Stomach (tissue), 9 donors: ENCODE results near the gene CSNK2A3. TPM values are rescaled to one million over a fixed set of nuclear protein-coding genes. Genes with fewer than 3 reads are reported as not detected.

Source experiments
- DNase-seq, 2 donors: peaks; one replicate each; pipeline versions ENCODE4 v3.0.0 to v3.0.0-alpha.2; 2013 to 2019
- H3K27ac ChIP-seq, 5 donors: fragments of 200-600 bp in 4 of 5; sonication (generic) in 4 of 5; one replicate each; pipeline ENCODE4 v1.5.1; 2013 to 2019; ENCODE audit warnings: mild to moderate bottlenecking in 1 of 5, moderate library complexity in 1 of 5
- H3K27me3 ChIP-seq, 3 donors: fragments of 200-600 bp; sonication (generic); one replicate each; pipeline ENCODE4 v1.5.1; 2017 to 2019; ENCODE audit warnings: mixed run types in 1 of 3
- H3K36me3 ChIP-seq, 4 donors: fragments of 200-600 bp; sonication (generic); 1 replicate in 3 of 4; 2 replicates in 1 of 4; pipeline ENCODE4 v1.5.1; 2016 to 2019
- H3K4me1 ChIP-seq, 4 donors: fragments of 200-600 bp; sonication (generic); one replicate each; pipeline ENCODE4 v1.5.1; 2016 to 2019
- H3K4me3 ChIP-seq, 4 donors: fragments of 200-600 bp; sonication (generic) in 3 of 4; one replicate each; pipeline ENCODE4 v1.5.1; 2016 to 2019; ENCODE audit warnings: mild to moderate bottlenecking in 1 of 4
- H3K9me3 ChIP-seq, 4 donors: fragments of 200-600 bp; sonication (generic); one replicate each; pipeline ENCODE4 v1.5.1; 2016 to 2019
- EP300 ChIP-seq: sonication (generic); formaldehyde crosslinking; IDR thresholded peaks from one replicate; pipeline ENCODE4 v1.6.1; 2017; ENCODE audit warnings: antibody characterized with exemption
- POLR2A ChIP-seq, 4 donors: fragments of 450-650 bp; IDR thresholded peaks; one replicate each; pipeline ENCODE4 v1.6.1; 2016; ENCODE audit warnings: antibody characterized with exemption in 4 of 4, control low read depth in 2 of 4, mild to moderate bottlenecking in 1 of 4, moderate library complexity in 1 of 4
- POLR2AphosphoS5 ChIP-seq, 3 donors: sonication (generic); formaldehyde crosslinking; IDR thresholded peaks; one replicate each; pipeline ENCODE4 v1.6.1; 2016; ENCODE audit warnings: antibody characterized with exemption in 3 of 3
- WGBS, 5 donors: extraction: QIAGEN DNeasy Blood & Tissue Kit in 3 of 5; methylation state at CpG; one replicate each; pipeline versions ENCODE4 v1.1.5 to v1.1.7; 2013 to 2018; 5-methylcytosine and 5-hydroxymethylcytosine counted together
- intact Hi-C: fragments of 100-400 bp; cut with DNase I; formaldehyde crosslinking; loops from one replicate; pipeline ENCODE4 v1.15.1; 2023; ENCODE audit warnings: low total_unique reads
- polyA plus RNA-seq, 3 donors: library from polyadenylated mRNA; stranded (reverse); fragments of 200-250 nt; gene quantifications; one replicate each; pipeline ENCODE4 v1.2.3, GENCODE V29; 2013
- total RNA-seq, 5 donors: library from RNA; depleted of rRNA; stranded (reverse); fragments of >200 nt; gene quantifications; one replicate each; pipeline versions ENCODE4 v1.1.0 to v1.2.3, GENCODE V29; 2014 to 2016
- TF ChIP-seq, protein P1 (sequence below), 7 experiments: fragments of 450-650 bp in 4 of 7; fragments of 200-600 bp in 3 of 7; sonication (generic) in 3 of 7; IDR thresholded peaks; one replicate each; pipeline ENCODE4 v1.5.1; 2016 to 2019; ENCODE audit warnings: antibody characterized with exemption in 7 of 7, control low read depth in 2 of 7, mild to moderate bottlenecking in 1 of 7
- donor health status: healthy with polysubstance abuse.
- donor health status: Bipolar disorder and iron deficiency.
- donor health status: healthy.

The CSNK2A3 gene
- total and polyA plus RNA-seq, 8 donors = 0.23 to 1.2 (median 0.73) TPM; not detected in 3

DNA sequence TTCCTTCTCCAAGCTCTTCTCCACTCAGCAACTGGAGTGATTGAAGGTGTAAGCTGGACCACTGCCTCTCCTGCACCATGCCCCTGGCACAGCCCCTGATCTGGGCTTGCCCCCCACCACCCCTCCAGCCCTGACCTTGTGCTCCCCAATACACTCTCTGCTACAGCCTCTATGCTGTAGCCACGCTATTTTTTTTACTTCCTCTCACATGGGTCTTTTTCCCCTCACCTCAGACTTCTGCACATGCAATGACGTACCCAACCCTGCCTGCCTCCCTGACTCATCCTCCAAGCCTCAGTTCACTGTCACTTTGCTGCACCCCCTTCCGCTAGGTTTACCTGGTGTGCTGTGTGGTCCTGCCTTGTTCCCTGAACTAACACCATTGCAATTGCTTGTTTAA, 9.0 kb downstream of the CSNK2A3 start:
- DNase-seq = no peak
- TF ChIP-seq POLR2A (IDR thresholded peaks at IDR 0.05) = no peak
- TF ChIP-seq, protein P1, sequence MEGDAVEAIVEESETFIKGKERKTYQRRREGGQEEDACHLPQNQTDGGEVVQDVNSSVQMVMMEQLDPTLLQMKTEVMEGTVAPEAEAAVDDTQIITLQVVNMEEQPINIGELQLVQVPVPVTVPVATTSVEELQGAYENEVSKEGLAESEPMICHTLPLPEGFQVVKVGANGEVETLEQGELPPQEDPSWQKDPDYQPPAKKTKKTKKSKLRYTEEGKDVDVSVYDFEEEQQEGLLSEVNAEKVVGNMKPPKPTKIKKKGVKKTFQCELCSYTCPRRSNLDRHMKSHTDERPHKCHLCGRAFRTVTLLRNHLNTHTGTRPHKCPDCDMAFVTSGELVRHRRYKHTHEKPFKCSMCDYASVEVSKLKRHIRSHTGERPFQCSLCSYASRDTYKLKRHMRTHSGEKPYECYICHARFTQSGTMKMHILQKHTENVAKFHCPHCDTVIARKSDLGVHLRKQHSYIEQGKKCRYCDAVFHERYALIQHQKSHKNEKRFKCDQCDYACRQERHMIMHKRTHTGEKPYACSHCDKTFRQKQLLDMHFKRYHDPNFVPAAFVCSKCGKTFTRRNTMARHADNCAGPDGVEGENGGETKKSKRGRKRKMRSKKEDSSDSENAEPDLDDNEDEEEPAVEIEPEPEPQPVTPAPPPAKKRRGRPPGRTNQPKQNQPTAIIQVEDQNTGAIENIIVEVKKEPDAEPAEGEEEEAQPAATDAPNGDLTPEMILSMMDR (IDR thresholded peaks at IDR 0.05) = no peak
- no peak for TF ChIP-seq POLR2AphosphoS5 (IDR thresholded peaks at IDR 0.05)
- peaks cover 0 to 8% (median 6%) of the 10 kb centered on the region in 4 donors for H3K4me1 ChIP-seq
- no peaks in the 10 kb centered on the region for H3K36me3 ChIP-seq
- no peak overlapping the region for H3K27ac ChIP-seq
- H3K9me3 ChIP-seq = no peaks in the 10 kb centered on the region
- no peak overlapping the region for H3K4me3 ChIP-seq
- 69 to 84% (median 79%) methylated on average over 3 of the region's 3 CpGs for WGBS, 5 donors
- intact Hi-C loops = loop anchor here (10.0 kb wide), 1 partner anchor 169 kb away; no protein-coding TSS in a partner anchor
- no peaks in the 10 kb centered on the region for H3K27me3 ChIP-seq

DNA sequence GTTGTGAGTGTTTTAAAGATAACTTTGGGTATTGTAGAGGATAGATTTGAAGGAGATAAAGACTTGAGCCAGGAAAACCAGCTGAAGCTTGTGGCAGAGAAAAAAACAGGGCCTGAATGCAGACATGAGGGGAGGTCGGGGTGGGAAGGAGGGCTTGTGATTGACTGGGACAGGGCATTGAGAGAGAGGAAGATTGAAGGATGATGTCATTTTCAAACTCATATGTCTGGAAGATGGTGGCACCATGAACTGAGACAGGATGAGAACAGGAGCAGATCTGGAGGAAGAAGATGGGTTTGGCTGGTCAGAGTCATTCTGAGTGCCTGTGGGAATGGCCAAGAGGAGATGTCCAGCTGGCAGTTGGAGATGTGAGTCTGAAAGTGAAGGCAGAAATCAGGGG, 14.7 kb downstream of the CSNK2A3 start:
- intact Hi-C loops = no loop called here
- Histone ChIP-seq H3K36me3 (no peaks in the 10 kb centered on the region), H3K4me3 (no peak overlapping the region), H3K9me3 (no peaks in the 10 kb centered on the region), H3K27me3 (no peaks in the 10 kb centered on the region), H3K27ac (no peak overlapping the region), H3K4me1 (no peaks in the 10 kb centered on the region)
- TF ChIP-seq, protein P1 (IDR thresholded peaks at IDR 0.05) = no peak
- TF ChIP-seq POLR2A (IDR thresholded peaks at IDR 0.05) (no peak), EP300 (no peak)
- no peak for DNase-seq
- WGBS, 5 donors = 70 to 88% (median 71%) methylated on average over 1 of the region's 1 CpG

DNA sequence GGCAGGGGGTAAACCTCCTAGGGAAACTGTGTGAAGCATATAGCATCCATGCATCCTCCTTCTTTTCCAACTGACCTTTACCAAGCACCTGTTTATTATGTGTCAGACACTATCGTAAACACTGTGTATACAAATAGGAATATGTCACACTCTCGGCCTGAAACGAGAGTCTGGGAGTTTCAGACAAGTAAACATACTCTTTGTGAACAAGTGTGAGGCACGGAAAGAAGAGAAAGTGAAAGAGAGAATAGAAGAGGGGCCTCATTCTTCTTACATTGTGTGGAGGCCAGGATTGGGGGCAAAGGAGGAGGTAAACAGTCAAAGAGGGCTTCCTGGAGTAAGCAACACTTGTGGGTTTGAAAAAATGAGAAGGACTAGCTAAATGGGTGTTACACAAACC, 16.4 kb downstream of the CSNK2A3 start:
- Histone ChIP-seq H3K27me3 (no peaks in the 10 kb centered on the region), H3K9me3 (no peaks in the 10 kb centered on the region), H3K4me3 (no peak overlapping the region), H3K4me1 (no peaks in the 10 kb centered on the region), H3K36me3 (no peaks in the 10 kb centered on the region), H3K27ac (no peak overlapping the region)
- TF ChIP-seq EP300 (no peak), POLR2A (IDR thresholded peaks at IDR 0.05) (no peak), POLR2AphosphoS5 (IDR thresholded peaks at IDR 0.05) (no peak)
- TF ChIP-seq, protein P1 (IDR thresholded peaks at IDR 0.05) = no peak
- intact Hi-C loops = no loop called here
- no peak for DNase-seq
- 36 to 62% (median 45%) methylated on average over 4 of the region's 4 CpGs for WGBS, 5 donors

DNA sequence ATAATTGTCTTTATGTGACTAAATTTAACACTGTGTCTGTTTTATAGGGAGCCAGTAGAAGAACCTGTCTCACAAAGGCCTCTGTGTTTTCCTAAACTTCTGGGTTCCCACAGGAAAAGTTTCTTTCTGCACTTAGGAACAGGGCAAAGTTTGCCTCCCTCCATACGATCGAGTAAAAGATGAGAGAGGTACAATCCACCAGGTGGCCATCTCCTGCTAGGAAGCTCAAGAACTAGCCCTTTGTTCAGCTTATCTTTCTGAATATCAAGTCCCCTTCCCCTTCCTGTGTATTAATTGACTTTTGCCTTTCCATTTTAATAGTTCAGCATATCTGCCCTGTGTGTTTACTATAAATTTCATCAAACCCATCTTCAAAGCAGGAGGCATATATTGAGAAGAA, 18.0 kb downstream of the CSNK2A3 start:
- 67 to 89% (median 81%) methylated on average over 2 of the region's 2 CpGs for WGBS, 5 donors
- Histone ChIP-seq H3K4me3 (no peak overlapping the region), H3K27me3 (no peaks in the 10 kb centered on the region), H3K4me1 (no peaks in the 10 kb centered on the region), H3K9me3 (no peaks in the 10 kb centered on the region), H3K27ac (no peak overlapping the region), H3K36me3 (no peaks in the 10 kb centered on the region)
- intact Hi-C loops = no loop called here
- no peak for DNase-seq
- TF ChIP-seq POLR2AphosphoS5 (IDR thresholded peaks at IDR 0.05) (no peak), POLR2A (IDR thresholded peaks at IDR 0.05) (no peak), EP300 (no peak)
- TF ChIP-seq, protein P1 (IDR thresholded peaks at IDR 0.05) = no peak
